GM18505 (cell line): Measurements from ENCODE around the gene CUX1.
"Not testable (repeated sequence)": the region's sequence is repeated elsewhere in the genome, so short reads cannot be mapped to it uniquely, and the experiment has no call there.

Experiments used
- ATAC-seq: cut with Tn5 transposase; IDR thresholded peaks from one replicate; pipeline ENCODE4 v1.9.1; 2021; ENCODE audit not compliant: unreplicated experiment
- POLR2A ChIP-seq: IDR thresholded peaks from 4 replicates; pipeline ENCODE4 v1.6.1; 2011; ENCODE audit warnings: borderline replicate concordance; ENCODE audit not compliant: insufficient read depth, insufficient read length; ENCODE audit errors: extremely low read depth

Gene CUX1

GRCh38 chr7:101927389-101927788 lies 110.0 kb downstream of the CUX1 start:
- no peak for ATAC-seq
- no peak for TF ChIP-seq POLR2A

GRCh38 chr7:101927802-101928201 lies 110.4 kb downstream of the CUX1 start:
- no peak for ATAC-seq
- no peak for TF ChIP-seq POLR2A

- no peak for TF ChIP-seq POLR2A
- no peak for ATAC-seq
These were observed 111.8 kb downstream of the CUX1 start for GRCh38 chr7:101929256-101929655.

- ATAC-seq, result not testable (repeated sequence)
These were observed 112.5 kb downstream of the CUX1 start for GRCh38 chr7:101929911-101930310.

GRCh38 chr7:101932083-101932482 lies 114.7 kb downstream of the CUX1 start:
- TF ChIP-seq POLR2A, result no peak
- ATAC-seq, result no peak

- no peak for TF ChIP-seq POLR2A
- ATAC-seq, result no peak
These were observed 115.6 kb downstream of the CUX1 start for GRCh38 chr7:101933028-101933427.

GRCh38 chr7:101933688-101934121 lies 116.3 kb downstream of the CUX1 start:
- no peak for TF ChIP-seq POLR2A
- ATAC-seq, result no peak

GRCh38 chr7:101934618-101935017 lies 117.2 kb downstream of the CUX1 start:
- ATAC-seq, result no peak
- TF ChIP-seq POLR2A, result no peak

GRCh38 chr7:101935521-101936141 lies 118.2 kb downstream of the CUX1 start:
- TF ChIP-seq POLR2A, result no peak
- no peak for ATAC-seq

- TF ChIP-seq POLR2A, result no peak
- ATAC-seq, result no peak
These were observed 118.8 kb downstream of the CUX1 start for GRCh38 chr7:101936223-101936610.

GRCh38 chr7:101936611-101937231 lies 119.3 kb downstream of the CUX1 start:
- no peak for TF ChIP-seq POLR2A

GRCh38 chr7:101937717-101938514 lies 120.5 kb downstream of the CUX1 start:
- no peak for ATAC-seq
- no peak for TF ChIP-seq POLR2A

More at GRCh38 chr7:101936611-101937231, 119.3 kb downstream of the CUX1 start:
- ATAC-seq, result no peak

GRCh38 chr7:101939136-101939695 lies 121.8 kb downstream of the CUX1 start:
- ATAC-seq, result peak; percentile 56
- no peak for TF ChIP-seq POLR2A

GRCh38 chr7:101940151-101940550 lies 122.7 kb downstream of the CUX1 start:
- no peak for ATAC-seq
- no peak for TF ChIP-seq POLR2A

- no peak for TF ChIP-seq POLR2A
- no peak for ATAC-seq
These were observed 123.4 kb downstream of the CUX1 start for GRCh38 chr7:101940830-101941229.
